Lower lobe of right lung (tissue), 2 donors: ENCODE results near the gene QRICH1. TPM values are rescaled to one million over a fixed set of nuclear protein-coding genes. Genes with fewer than 3 reads are reported as not detected.

Experiments used
- ATAC-seq, 2 donors: fragments of 200-7000 bp; cut with Tn5 transposase; one replicate each; pipeline ENCODE4 v1.9.1; 2020 to 2022; ENCODE audit warnings: mild to moderate bottlenecking in 2 of 2, moderate library complexity in 2 of 2
- DNase-seq: peaks from one replicate; pipeline ENCODE4 v3.0.0-alpha.2; 2020
- H3K27ac ChIP-seq: fragments of 200-600 bp; one replicate; pipeline ENCODE4 v1.8.0; 2022
- H3K27me3 ChIP-seq: fragments of 200-600 bp; one replicate; pipeline ENCODE4 v1.8.0; 2022; ENCODE audit warnings: low read depth
- H3K36me3 ChIP-seq: fragments of 200-600 bp; one replicate; pipeline ENCODE4 v1.8.0; 2022; ENCODE audit warnings: mild to moderate bottlenecking
- H3K4me1 ChIP-seq: fragments of 200-600 bp; one replicate; pipeline ENCODE4 v1.8.0; 2022
- H3K4me3 ChIP-seq: fragments of 200-600 bp; one replicate; pipeline ENCODE4 v1.8.0; 2022; ENCODE audit warnings: mild to moderate bottlenecking
- H3K9me3 ChIP-seq: fragments of 200-600 bp; one replicate; pipeline ENCODE4 v1.8.0; 2022
- CTCF ChIP-seq: fragments of 200-600 bp; IDR thresholded peaks from one replicate; pipeline ENCODE4 v1.8.0; 2022; ENCODE audit warnings: antibody characterized with exemption, mild to moderate bottlenecking
- intact Hi-C: fragments of 100-400 bp; cut with DNase I; formaldehyde crosslinking; loops from one replicate; pipeline ENCODE4 v1.11.0; 2022
- total RNA-seq: library from RNA; stranded (reverse); fragmentation: NEBNext Ultra II Directional; extraction: Animal tissue kit (Norgen Biotek cat#: 25700); gene quantifications from one replicate; pipeline ENCODE4 v1.2.1, GENCODE V29; 2021
- donor health status: DM: no; HTN: yes; CAD: no; lungs with severe emphysema.

The QRICH1 gene
- total RNA-seq, 1 donor from 2014 or later = 85.4 TPM

GRCh38 chr3:49026536-49026935, 67.3 kb downstream of the QRICH1 start:
- H3K9me3 ChIP-seq = no peaks in the 10 kb centered on the region
- TF ChIP-seq CTCF = no peak
- ATAC-seq = no peak
- no peak for DNase-seq
- peaks cover 30% of the 10 kb centered on the region for H3K4me1 ChIP-seq
- H3K36me3 ChIP-seq = peaks cover 62% of the 10 kb centered on the region
- no peak overlapping the region for H3K27ac ChIP-seq
- intact Hi-C loops = no loop called here
- no peaks in the 10 kb centered on the region for H3K27me3 ChIP-seq
- no peak overlapping the region for H3K4me3 ChIP-seq

GRCh38 chr3:49025793-49026520, 67.9 kb downstream of the QRICH1 start:
- TF ChIP-seq CTCF = no peak
- ATAC-seq = no peak
- Histone ChIP-seq H3K27ac (no peak overlapping the region), H3K4me1 (peaks cover 30% of the 10 kb centered on the region), H3K9me3 (no peaks in the 10 kb centered on the region), H3K36me3 (peaks cover 56% of the 10 kb centered on the region), H3K27me3 (no peaks in the 10 kb centered on the region), H3K4me3 (no peak overlapping the region)
- intact Hi-C loops = no loop called here
- no peak for DNase-seq

- no peak overlapping the region for H3K27ac ChIP-seq
- H3K9me3 ChIP-seq = no peaks in the 10 kb centered on the region
- intact Hi-C loops = no loop called here
- H3K27me3 ChIP-seq = no peaks in the 10 kb centered on the region
- ATAC-seq (no peak), DNase-seq (no peak)
- H3K4me3 ChIP-seq = no peak overlapping the region
- no peak for TF ChIP-seq CTCF
- H3K4me1 ChIP-seq = peaks cover 34% of the 10 kb centered on the region
- H3K36me3 ChIP-seq = peaks cover 48% of the 10 kb centered on the region
These were observed 68.7 kb downstream of the QRICH1 start for GRCh38 chr3:49025005-49025792.

- no peak overlapping the region for H3K4me3 ChIP-seq
- ATAC-seq = no peak
- intact Hi-C loops = no loop called here
- DNase-seq = no peak
- TF ChIP-seq CTCF = no peak
- no peak overlapping the region for H3K27ac ChIP-seq
- no peaks in the 10 kb centered on the region for H3K27me3 ChIP-seq
- H3K9me3 ChIP-seq = no peaks in the 10 kb centered on the region
- peaks cover 42% of the 10 kb centered on the region for H3K36me3 ChIP-seq
- H3K4me1 ChIP-seq = peaks cover 41% of the 10 kb centered on the region
These were observed 69.4 kb downstream of the QRICH1 start for GRCh38 chr3:49024449-49024848.

GRCh38 chr3:49023775-49024174, 70.1 kb downstream of the QRICH1 start:
- intact Hi-C loops = no loop called here
- no peak for ATAC-seq

More at GRCh38 chr3:49023775-49024174, 70.1 kb downstream of the QRICH1 start:
- no peak overlapping the region for H3K4me3 ChIP-seq
- peaks cover 45% of the 10 kb centered on the region for H3K4me1 ChIP-seq
- H3K36me3 ChIP-seq = peaks cover 42% of the 10 kb centered on the region
- TF ChIP-seq CTCF = no peak
- H3K27me3 ChIP-seq = no peaks in the 10 kb centered on the region
- H3K9me3 ChIP-seq = no peaks in the 10 kb centered on the region
- no peak overlapping the region for H3K27ac ChIP-seq
- DNase-seq = no peak
